ENCODE results near the gene ACTA1. TPM values are rescaled to one million over a fixed set of nuclear protein-coding genes. Genes with fewer than 3 reads are reported as not detected.
A peak's percentile ranks its signal among the peaks of the same experiment; 100 is the strongest.

ACTA1 gene
- total and polyA plus RNA-seq, 10 of the 15 experiments (the other 5 are each of a cell fraction or from before 2014, with no cell fraction given), result 0.05 to 0.35 (median 0.12) TPM; not detected in 7

GRCh38 chr1:229440851-229441537 is 7.1 kb upstream of the ACTA1 start (continued):
- peak; percentile 79 for TF ChIP-seq RELB (IDR thresholded peaks at IDR 0.05; ENCODE audit: low read depth)
- no peak for TF ChIP-seq ZNF274 (IDR thresholded peaks at IDR 0.05; ENCODE audit: insufficient read depth, insufficient read length)
- no peak for TF ChIP-seq IRF5 (IDR thresholded peaks at IDR 0.05; ENCODE audit: borderline replicate concordance)
- peak; percentile 97 for TF ChIP-seq MTA2 (IDR thresholded peaks at IDR 0.05; ENCODE audit: low read depth)

- ChIA-PET CTCF (no interaction called here), SMC1A (ENCODE audit: uncharacterized antibody, unreplicated experiment) (no interaction called here), POLR2A (no interaction called here), RAD21 (ENCODE audit: unreplicated experiment) (no interaction called here)
- Histone ChIP-seq H3K27me3 (replicated peaks in 1 of 2; ENCODE audit: control insufficient read depth in 2 of 2, insufficient read depth in 2 of 2, low read length in 1 of 2) (peaks cover 0 to 11% of the 10 kb centered on the region in 2 experiments; a peak in 3 of 4 replicates), H3K27ac (ENCODE audit: control insufficient read depth, insufficient read depth) (no peak overlapping the region), H3K4me1 (ENCODE audit: control insufficient read depth, insufficient read depth, low read length) (peaks cover 17% of the 10 kb centered on the region), H3K9ac (ENCODE audit: control insufficient read depth, insufficient read depth, low read length) (no peak overlapping the region), H3K9me3 (replicated peaks; ENCODE audit: control insufficient read depth, insufficient read depth, low read length) (no peaks in the 10 kb centered on the region; the same call in 2 of the 3 replicates), H3K79me2 (ENCODE audit: control insufficient read depth, insufficient read depth, low read length) (no peaks in the 10 kb centered on the region), H2AFZ (ENCODE audit: control insufficient read depth, low read depth, low read length) (no peak overlapping the region), H3K4me3 (no peak overlapping the region), H3K36me3 (ENCODE audit: control insufficient read depth in 2 of 2, insufficient read depth in 2 of 2, low read length in 1 of 2) (peaks cover 0 to 3% of the 10 kb centered on the region in 2 experiments; a peak in 1 of 4 replicates), H4K20me1 (ENCODE audit: control insufficient read depth, insufficient read depth) (peaks cover 4% of the 10 kb centered on the region), H3K4me2 (ENCODE audit: control insufficient read depth, insufficient read depth) (no peak overlapping the region)
- 95% methylated on average over 3 of the region's 3 CpGs for WGBS (ENCODE audit: insufficient coverage, insufficient replicate concordance, low lambda C conversion rate, missing lambda C conversion rate)
- FAIRE-seq, result peak; percentile 64
- BruUV-seq (replicated peaks), result no TSS peak
- in situ Hi-C loops (cut with MboI), result no loop called here
- intact Hi-C loops (cut with micrococcal nuclease; ENCODE audit: unreplicated experiment), result no loop called here
- no peak for DNase-seq (ENCODE audit: low read depth, low spot score)
- TF ChIP-seq SUPT20H (IDR thresholded peaks at IDR 0.05; ENCODE audit: borderline replicate concordance, control insufficient read depth, low read depth, low read length), result no peak
- TF ChIP-seq, protein P1, sequence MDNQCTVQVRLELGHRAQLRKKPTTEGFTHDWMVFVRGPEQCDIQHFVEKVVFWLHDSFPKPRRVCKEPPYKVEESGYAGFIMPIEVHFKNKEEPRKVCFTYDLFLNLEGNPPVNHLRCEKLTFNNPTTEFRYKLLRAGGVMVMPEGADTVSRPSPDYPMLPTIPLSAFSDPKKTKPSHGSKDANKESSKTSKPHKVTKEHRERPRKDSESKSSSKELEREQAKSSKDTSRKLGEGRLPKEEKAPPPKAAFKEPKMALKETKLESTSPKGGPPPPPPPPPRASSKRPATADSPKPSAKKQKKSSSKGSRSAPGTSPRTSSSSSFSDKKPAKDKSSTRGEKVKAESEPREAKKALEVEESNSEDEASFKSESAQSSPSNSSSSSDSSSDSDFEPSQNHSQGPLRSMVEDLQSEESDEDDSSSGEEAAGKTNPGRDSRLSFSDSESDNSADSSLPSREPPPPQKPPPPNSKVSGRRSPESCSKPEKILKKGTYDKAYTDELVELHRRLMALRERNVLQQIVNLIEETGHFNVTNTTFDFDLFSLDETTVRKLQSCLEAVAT (IDR thresholded peaks at IDR 0.05), result no peak
- TF ChIP-seq ZZZ3 (IDR thresholded peaks at IDR 0.05; ENCODE audit: control insufficient read depth, insufficient read length, low read depth), result no peak
- TF ChIP-seq ZBED1 (IDR thresholded peaks at IDR 0.05; ENCODE audit: borderline replicate concordance), result no peak
- no peak for TF ChIP-seq SMAD1 (IDR thresholded peaks at IDR 0.05; ENCODE audit: low read depth, partially characterized antibody)
- no peak for TF ChIP-seq CEBPB (IDR thresholded peaks at IDR 0.05; ENCODE audit: borderline replicate concordance in 1 of 2, low read depth in 2 of 2, low read length in 2 of 2)
- TF ChIP-seq, protein P2, sequence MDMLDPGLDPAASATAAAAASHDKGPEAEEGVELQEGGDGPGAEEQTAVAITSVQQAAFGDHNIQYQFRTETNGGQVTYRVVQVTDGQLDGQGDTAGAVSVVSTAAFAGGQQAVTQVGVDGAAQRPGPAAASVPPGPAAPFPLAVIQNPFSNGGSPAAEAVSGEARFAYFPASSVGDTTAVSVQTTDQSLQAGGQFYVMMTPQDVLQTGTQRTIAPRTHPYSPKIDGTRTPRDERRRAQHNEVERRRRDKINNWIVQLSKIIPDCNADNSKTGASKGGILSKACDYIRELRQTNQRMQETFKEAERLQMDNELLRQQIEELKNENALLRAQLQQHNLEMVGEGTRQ (IDR thresholded peaks at IDR 0.05; ENCODE audit: borderline replicate concordance, low read depth, low read length), result no peak
- no peak for TF ChIP-seq YBX1 (IDR thresholded peaks at IDR 0.05)
- TF ChIP-seq BHLHE40 (IDR thresholded peaks at IDR 0.05; ENCODE audit: borderline replicate concordance in 1 of 2, low read depth in 2 of 2, low read length in 1 of 2), result no peak
- no peak for ATAC-seq
Observed at GRCh38 chr1:229438021-229438420, 4.1 kb upstream of the ACTA1 start.

Measured in GM12878 (cell line).